Regular cardiac myocyte (primary cell): Measurements from ENCODE around the gene PRKD3. TPM values are rescaled to one million over a fixed set of nuclear protein-coding genes. Genes with fewer than 3 reads are reported as not detected.

Source experiments
- total RNA-seq: library from RNA; depleted of rRNA; stranded (reverse); fragments of >200 nt; gene quantifications from 2 replicates; pipeline ENCODE4 v1.2.3, GENCODE V29; 2014

PRKD3 gene
- total RNA-seq: 53.7 and 58.1 TPM in 2 replicates

GRCh38 chr2:37324786-37325624, at the start of gene PRKD3:
TSS of gene PRKD3 (minus strand) at chr2:37324833. CDS start at chr2:37316524, 8,309 bp downstream.

GRCh38 chr2:37344453-37345361, 20.1 kb upstream of the PRKD3 start, which contains the start of gene QPCT:
TSS of gene QPCT (plus strand) at chr2:37344630. CDS start at chr2:37344732, 102 bp downstream.

Other genes starting within 250 kb of the PRKD3 start
- 19.9 and 27.9 TPM in 2 replicates for gene HEATR5B, start 240.5 kb downstream of the PRKD3 start, total RNA-seq
- 7.0 and 10.9 TPM in 2 replicates for gene GPATCH11, start 240.3 kb downstream of the PRKD3 start, total RNA-seq
- 25.1 and 37.0 TPM in 2 replicates for gene EIF2AK2, start 167.9 kb downstream of the PRKD3 start, total RNA-seq
- gene SULT6B1, start 136.2 kb downstream of the PRKD3 start, total RNA-seq: not detected in 2 replicates
- 13.0 and 13.8 TPM in 2 replicates for gene CEBPZOS, start 128.3 kb downstream of the PRKD3 start, total RNA-seq
- 58.3 and 83.4 TPM in 2 replicates for gene CEBPZ, start 93.2 kb downstream of the PRKD3 start, total RNA-seq
- 12.3 and 18.6 TPM in 2 replicates for gene NDUFAF7, start 93.2 kb downstream of the PRKD3 start, total RNA-seq
- 3.8 and 35.0 TPM in 2 replicates for gene QPCT, start 19.8 kb upstream of the PRKD3 start, total RNA-seq